Measurements from ENCODE around the gene SORBS1. TPM values are rescaled to one million over a fixed set of nuclear protein-coding genes. Genes with fewer than 3 reads are reported as not detected.
A peak's percentile ranks its signal among the peaks of the same experiment; 100 is the strongest.

The SORBS1 gene
- total RNA-seq, 1 experiment from 2014 or later = 39.9 TPM

- TF ChIP-seq, protein P1, sequence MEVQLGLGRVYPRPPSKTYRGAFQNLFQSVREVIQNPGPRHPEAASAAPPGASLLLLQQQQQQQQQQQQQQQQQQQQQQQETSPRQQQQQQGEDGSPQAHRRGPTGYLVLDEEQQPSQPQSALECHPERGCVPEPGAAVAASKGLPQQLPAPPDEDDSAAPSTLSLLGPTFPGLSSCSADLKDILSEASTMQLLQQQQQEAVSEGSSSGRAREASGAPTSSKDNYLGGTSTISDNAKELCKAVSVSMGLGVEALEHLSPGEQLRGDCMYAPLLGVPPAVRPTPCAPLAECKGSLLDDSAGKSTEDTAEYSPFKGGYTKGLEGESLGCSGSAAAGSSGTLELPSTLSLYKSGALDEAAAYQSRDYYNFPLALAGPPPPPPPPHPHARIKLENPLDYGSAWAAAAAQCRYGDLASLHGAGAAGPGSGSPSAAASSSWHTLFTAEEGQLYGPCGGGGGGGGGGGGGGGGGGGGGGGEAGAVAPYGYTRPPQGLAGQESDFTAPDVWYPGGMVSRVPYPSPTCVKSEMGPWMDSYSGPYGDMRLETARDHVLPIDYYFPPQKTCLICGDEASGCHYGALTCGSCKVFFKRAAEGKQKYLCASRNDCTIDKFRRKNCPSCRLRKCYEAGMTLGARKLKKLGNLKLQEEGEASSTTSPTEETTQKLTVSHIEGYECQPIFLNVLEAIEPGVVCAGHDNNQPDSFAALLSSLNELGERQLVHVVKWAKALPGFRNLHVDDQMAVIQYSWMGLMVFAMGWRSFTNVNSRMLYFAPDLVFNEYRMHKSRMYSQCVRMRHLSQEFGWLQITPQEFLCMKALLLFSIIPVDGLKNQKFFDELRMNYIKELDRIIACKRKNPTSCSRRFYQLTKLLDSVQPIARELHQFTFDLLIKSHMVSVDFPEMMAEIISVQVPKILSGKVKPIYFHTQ (CRISPR knock-in tag; IDR thresholded peaks at IDR 0.05) = no peak
- no peak for TF ChIP-seq SMAD3 (CRISPR knock-in tag; IDR thresholded peaks at IDR 0.05; ENCODE audit: borderline replicate concordance)
- TF ChIP-seq, protein P2, sequence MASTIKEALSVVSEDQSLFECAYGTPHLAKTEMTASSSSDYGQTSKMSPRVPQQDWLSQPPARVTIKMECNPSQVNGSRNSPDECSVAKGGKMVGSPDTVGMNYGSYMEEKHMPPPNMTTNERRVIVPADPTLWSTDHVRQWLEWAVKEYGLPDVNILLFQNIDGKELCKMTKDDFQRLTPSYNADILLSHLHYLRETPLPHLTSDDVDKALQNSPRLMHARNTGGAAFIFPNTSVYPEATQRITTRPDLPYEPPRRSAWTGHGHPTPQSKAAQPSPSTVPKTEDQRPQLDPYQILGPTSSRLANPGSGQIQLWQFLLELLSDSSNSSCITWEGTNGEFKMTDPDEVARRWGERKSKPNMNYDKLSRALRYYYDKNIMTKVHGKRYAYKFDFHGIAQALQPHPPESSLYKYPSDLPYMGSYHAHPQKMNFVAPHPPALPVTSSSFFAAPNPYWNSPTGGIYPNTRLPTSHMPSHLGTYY (CRISPR knock-in tag; IDR thresholded peaks at IDR 0.05) = no peak
Measured at GRCh38 chr10:95330966-95331453, 230.2 kb downstream of the SORBS1 start (continued).

DNA sequence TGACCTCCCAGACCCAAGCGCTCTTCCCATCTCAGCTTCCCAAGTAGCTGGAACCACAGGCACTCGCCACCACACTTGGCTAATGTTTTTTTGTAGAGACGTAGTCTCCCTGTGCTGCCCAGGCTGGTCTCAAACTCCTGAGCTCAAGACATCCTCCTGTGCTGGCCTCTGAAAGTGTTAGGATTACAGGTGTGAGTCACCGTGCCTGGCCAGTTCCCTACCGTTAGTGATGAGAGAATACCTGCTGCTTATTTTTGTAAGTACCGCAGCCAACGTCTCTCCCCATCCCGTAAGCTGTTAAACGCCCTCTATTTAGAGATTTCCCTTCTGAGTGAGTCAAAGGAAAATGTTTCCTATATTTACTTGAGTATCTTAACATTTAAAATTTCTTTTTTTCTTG is 231.9 kb downstream of the SORBS1 start:
- Mint-ChIP-seq H3K36me3 (peaks cover 7% of the 10 kb centered on the region), H3K4me3 (no peak overlapping the region), H3K4me1 (peaks cover 18% of the 10 kb centered on the region), H3K27ac (no peak overlapping the region), H3K27me3 (ENCODE audit: low read depth) (no peaks in the 10 kb centered on the region), H3K9me3 (no peaks in the 10 kb centered on the region)
- TF ChIP-seq E2F5 (CRISPR knock-in tag; IDR thresholded peaks at IDR 0.05) = no peak
- TF ChIP-seq ZNF512 (CRISPR knock-in tag; IDR thresholded peaks at IDR 0.05; ENCODE audit: borderline replicate concordance) = no peak
- no peak for TF ChIP-seq ZNF671 (CRISPR knock-in tag; IDR thresholded peaks at IDR 0.05)
- TF ChIP-seq ZNF532 (CRISPR knock-in tag; IDR thresholded peaks at IDR 0.05; ENCODE audit: borderline replicate concordance) = no peak
- TF ChIP-seq, protein P1 (CRISPR knock-in tag; IDR thresholded peaks at IDR 0.05) = no peak
- no peak for TF ChIP-seq NFYB (CRISPR knock-in tag; conservative IDR thresholded peaks at IDR 0.05; ENCODE audit: low read depth)
- no peak for TF ChIP-seq MYBL2 (CRISPR knock-in tag; IDR thresholded peaks at IDR 0.05)
- POLR2A ChIA-PET = interaction anchor here (0.5 to 0.6 kb wide), 2 partner anchors 64 to 106 kb away, joined by 3 to 4 read pairs; no protein-coding TSS in a partner anchor
- ATAC-seq = peak; percentile 24
- no peak for DNase-seq (ENCODE audit: low spot score)
- CTCF ChIA-PET = interaction anchor here (1.2 to 1.5 kb wide), 3 partner anchors 34 to 83 kb away, joined by 5 to 6 read pairs (median 5); no protein-coding TSS in a partner anchor

All from WTC11 (cell line).